Glomerular endothelial cell (primary cell): Measurements from ENCODE around the gene ADAM12. TPM values are rescaled to one million over a fixed set of nuclear protein-coding genes. Genes with fewer than 3 reads are reported as not detected.

Experiments
- DNase-seq: peaks from one replicate; pipeline ENCODE4 v3.0.0-alpha.2; 2011; ENCODE audit warnings: low read depth, low spot score; ENCODE audit errors: extremely low read depth
- total RNA-seq: library from RNA; depleted of rRNA; stranded (reverse); fragments of >200 nt; gene quantifications from 2 replicates; pipeline ENCODE4 v1.2.3, GENCODE V29; 2015

The ADAM12 gene
- total RNA-seq, 1 donor from 2014 or later, result 15.4 TPM

- DNase-seq, result no peak
Observed at GRCh38 chr10:126324826-126325225, 63.5 kb downstream of the ADAM12 start.

- no peak for DNase-seq
Observed at GRCh38 chr10:126321440-126321839, 66.8 kb downstream of the ADAM12 start.

- DNase-seq, result no peak
Observed at GRCh38 chr10:126317751-126318150, 70.5 kb downstream of the ADAM12 start.

GRCh38 chr10:126315494-126316177, 72.6 kb downstream of the ADAM12 start:
- no peak for DNase-seq

- DNase-seq, result no peak
Observed at GRCh38 chr10:126314863-126315493, 73.3 kb downstream of the ADAM12 start.

GRCh38 chr10:126312167-126312566, 76.1 kb downstream of the ADAM12 start:
- DNase-seq, result no peak

GRCh38 chr10:126309228-126309883, 78.9 kb downstream of the ADAM12 start:
- no peak for DNase-seq

- DNase-seq, result no peak
Observed at GRCh38 chr10:126302826-126303665, 85.2 kb downstream of the ADAM12 start.

GRCh38 chr10:126302476-126302756, 85.9 kb downstream of the ADAM12 start:
- DNase-seq, result no peak

- DNase-seq, result no peak
Observed at GRCh38 chr10:126301701-126302475, 86.4 kb downstream of the ADAM12 start.

- DNase-seq, result no peak
Observed at GRCh38 chr10:126294451-126294850, 93.8 kb downstream of the ADAM12 start.

GRCh38 chr10:126290232-126290631, 98.0 kb downstream of the ADAM12 start:
- no peak for DNase-seq

- no peak for DNase-seq
Observed at GRCh38 chr10:126288547-126289493, 99.5 kb downstream of the ADAM12 start.

- no peak for DNase-seq
Observed at GRCh38 chr10:126286256-126286780, 102.0 kb downstream of the ADAM12 start.

- DNase-seq, result no peak
Observed at GRCh38 chr10:126283307-126283706, 105.0 kb downstream of the ADAM12 start.

GRCh38 chr10:126278851-126279250, 109.4 kb downstream of the ADAM12 start:
- no peak for DNase-seq

- no peak for DNase-seq
Observed at GRCh38 chr10:126277181-126277580, 111.1 kb downstream of the ADAM12 start.

- DNase-seq, result no peak
Observed at GRCh38 chr10:126272526-126272925, 115.8 kb downstream of the ADAM12 start.

- DNase-seq, result no peak
Observed at GRCh38 chr10:126270111-126270510, 118.2 kb downstream of the ADAM12 start.
